Measurements from ENCODE around the gene ITGB4.

Gene ITGB4

DNA sequence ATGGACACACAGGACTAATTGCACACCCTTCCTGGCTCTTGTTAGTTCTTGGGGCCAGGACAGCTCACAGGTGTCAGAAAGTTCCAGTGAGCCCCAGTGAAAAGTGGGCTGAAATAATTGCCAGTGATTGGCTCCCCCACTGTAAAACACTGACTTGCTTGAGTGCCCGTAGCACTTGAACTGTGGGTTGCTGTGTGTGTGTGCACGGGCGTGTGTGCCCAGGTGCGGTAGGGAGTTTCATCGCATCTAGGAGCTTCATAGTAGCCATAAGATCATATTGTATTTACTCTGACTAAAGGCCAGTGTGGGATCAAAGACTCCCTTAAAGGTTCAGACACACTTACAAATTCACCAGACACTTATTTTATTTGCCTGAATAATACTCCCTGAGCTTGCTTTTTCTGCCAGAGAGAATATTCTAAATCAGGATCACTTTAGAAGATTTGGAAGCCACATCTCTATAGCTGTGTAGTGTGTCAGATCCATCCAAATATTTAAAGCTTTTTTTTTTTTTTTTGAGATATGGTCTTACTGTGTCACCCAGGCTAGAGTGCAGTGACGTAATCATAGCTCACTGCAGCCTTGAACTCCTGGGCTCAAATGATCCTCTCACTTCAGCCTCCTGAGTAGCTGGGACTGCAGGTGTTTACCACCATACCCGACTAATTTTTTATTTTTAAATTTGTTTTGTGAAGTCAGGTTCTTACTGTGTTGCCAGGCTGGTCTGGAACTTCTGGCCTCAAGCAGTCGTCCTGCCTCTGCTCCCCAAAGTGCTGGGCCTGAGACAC is 74.8 kb downstream of the ITGB4 start:
- no peak for DNase-seq

- DNase-seq = no peak
These were observed 78.1 kb downstream of the ITGB4 start for GRCh38 chr17:75799402-75799801.

- DNase-seq = no peak
These were observed 82.6 kb downstream of the ITGB4 start for GRCh38 chr17:75803883-75804282.

DNA sequence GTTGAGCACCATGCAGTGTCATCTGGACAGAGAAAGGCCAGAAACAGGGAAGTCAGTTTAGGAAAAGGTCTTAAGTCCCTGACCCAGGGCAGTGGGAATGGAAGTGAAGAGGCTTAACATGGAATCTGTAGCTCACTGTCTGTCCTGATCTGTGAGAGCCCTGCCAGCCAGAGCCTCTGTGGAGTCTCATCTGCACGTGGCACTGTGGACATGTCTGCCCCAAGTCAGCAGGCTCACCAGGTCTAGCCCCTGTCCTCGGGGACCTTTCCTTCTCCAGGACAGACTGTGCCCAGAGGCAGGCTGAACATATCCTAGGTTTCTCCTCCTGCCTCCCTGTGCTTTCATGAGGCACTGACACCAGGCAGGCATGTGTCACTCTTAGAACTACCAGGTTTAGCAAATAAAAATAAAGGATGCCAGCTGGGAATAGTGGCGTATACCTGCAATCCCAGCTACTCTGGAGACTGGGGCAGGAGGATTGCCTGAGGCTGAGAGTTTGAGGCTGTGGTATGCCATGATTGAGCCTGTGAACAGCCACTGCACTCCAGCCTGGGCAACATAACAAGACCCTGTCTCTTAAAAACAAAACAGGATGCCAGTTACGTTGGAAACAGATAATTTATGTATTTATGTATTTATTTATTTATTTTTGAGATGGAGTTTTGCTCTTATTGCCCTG is 85.7 kb downstream of the ITGB4 start:
- DNase-seq = no peak

Measured in hippocampal formation (tissue), 2 donors.